Calu3 (cell line): ENCODE results near the gene REN. TPM values are rescaled to one million over a fixed set of nuclear protein-coding genes. Genes with fewer than 3 reads are reported as not detected.

ENCODE experiments used
- BruUV-seq: library from RNA; stranded (reverse); fragments of 400-500 nt; replicated peaks from 2 replicates; lab custom pipeline; 2021; lab: Mats Ljungman, UMichigan
- CTCF ChIA-PET: fragments of 300-600 bp; sonication (Branson Sonifier 250); formaldehyde crosslinking; loops from one replicate; lab custom pipeline; 2022; ENCODE audit warnings: antibody characterized with exemption; lab: Charles Lee
- DNase-seq: peaks from one replicate; pipeline ENCODE4 v3.0.0; 2022
- H3K27ac Mint-ChIP-seq: one replicate; pipeline ENCODE4 v1.8.0; 2022; ENCODE audit warnings: mixed read lengths; ENCODE audit not compliant: unreplicated experiment
- H3K27me3 Mint-ChIP-seq: one replicate; pipeline ENCODE4 v1.8.0; 2022; ENCODE audit warnings: mixed read lengths; ENCODE audit not compliant: unreplicated experiment
- H3K36me3 Mint-ChIP-seq: one replicate; pipeline ENCODE4 v1.8.0; 2022; ENCODE audit warnings: mild to moderate bottlenecking, moderate library complexity, mixed read lengths; ENCODE audit not compliant: insufficient read depth, unreplicated experiment
- H3K4me1 Mint-ChIP-seq: one replicate; pipeline ENCODE4 v1.8.0; 2022; ENCODE audit warnings: mild to moderate bottlenecking, low read depth, mixed read lengths; ENCODE audit not compliant: unreplicated experiment
- H3K4me3 Mint-ChIP-seq: one replicate; pipeline ENCODE4 v1.8.0; 2022; ENCODE audit warnings: mild to moderate bottlenecking, low read depth, moderate library complexity, mixed read lengths; ENCODE audit not compliant: unreplicated experiment
- H3K9me3 Mint-ChIP-seq: one replicate; pipeline ENCODE4 v1.8.0; 2022; ENCODE audit warnings: low read depth, mixed read lengths; ENCODE audit not compliant: unreplicated experiment
- intact Hi-C: fragments of 100-400 bp; cut with micrococcal nuclease; formaldehyde crosslinking; loops from one replicate; pipeline ENCODE4 v1.10.0; 2022; ENCODE audit not compliant: unreplicated experiment
- total RNA-seq: library from RNA; stranded (reverse); gene quantifications from 2 replicates; pipeline ENCODE4 v1.2.3, GENCODE V29; 2022
- TF ChIP-seq, protein P1 (sequence below): fragments of 200-600 bp; IDR thresholded peaks from one replicate; pipeline ENCODE4 v1.8.0; 2022; ENCODE audit warnings: antibody characterized with exemption; ENCODE audit not compliant: unreplicated experiment

The REN gene
- total RNA-seq, 1 experiment from 2014 or later: not detected

DNA sequence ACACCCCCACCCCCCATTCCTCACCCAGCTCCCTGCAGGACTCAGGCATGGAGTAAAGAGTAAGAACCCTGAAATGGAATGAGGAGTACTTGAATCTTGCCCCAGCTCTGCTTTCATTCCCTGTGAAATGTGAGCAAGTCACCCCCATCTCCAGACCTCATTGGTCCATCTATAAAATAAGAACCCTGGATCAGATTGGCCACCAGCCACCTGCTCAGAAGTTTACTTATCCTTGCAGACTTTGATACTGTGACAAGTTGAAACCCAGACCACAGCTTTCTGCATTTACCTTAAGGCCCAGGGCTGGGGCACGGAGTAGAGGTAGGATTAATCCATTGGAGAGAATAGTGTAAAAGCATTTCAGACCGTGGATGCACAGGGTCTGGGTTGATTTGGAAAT is 27.9 kb upstream of the REN start:
- peaks cover 8% of the 10 kb centered on the region for H3K36me3 Mint-ChIP-seq
- intact Hi-C loops: no loop called here
- peaks cover 4% of the 10 kb centered on the region for H3K9me3 Mint-ChIP-seq
- H3K27me3 Mint-ChIP-seq: peaks cover 25% of the 10 kb centered on the region
- CTCF ChIA-PET: no interaction called here
- no peak for DNase-seq
- TF ChIP-seq, protein P1, sequence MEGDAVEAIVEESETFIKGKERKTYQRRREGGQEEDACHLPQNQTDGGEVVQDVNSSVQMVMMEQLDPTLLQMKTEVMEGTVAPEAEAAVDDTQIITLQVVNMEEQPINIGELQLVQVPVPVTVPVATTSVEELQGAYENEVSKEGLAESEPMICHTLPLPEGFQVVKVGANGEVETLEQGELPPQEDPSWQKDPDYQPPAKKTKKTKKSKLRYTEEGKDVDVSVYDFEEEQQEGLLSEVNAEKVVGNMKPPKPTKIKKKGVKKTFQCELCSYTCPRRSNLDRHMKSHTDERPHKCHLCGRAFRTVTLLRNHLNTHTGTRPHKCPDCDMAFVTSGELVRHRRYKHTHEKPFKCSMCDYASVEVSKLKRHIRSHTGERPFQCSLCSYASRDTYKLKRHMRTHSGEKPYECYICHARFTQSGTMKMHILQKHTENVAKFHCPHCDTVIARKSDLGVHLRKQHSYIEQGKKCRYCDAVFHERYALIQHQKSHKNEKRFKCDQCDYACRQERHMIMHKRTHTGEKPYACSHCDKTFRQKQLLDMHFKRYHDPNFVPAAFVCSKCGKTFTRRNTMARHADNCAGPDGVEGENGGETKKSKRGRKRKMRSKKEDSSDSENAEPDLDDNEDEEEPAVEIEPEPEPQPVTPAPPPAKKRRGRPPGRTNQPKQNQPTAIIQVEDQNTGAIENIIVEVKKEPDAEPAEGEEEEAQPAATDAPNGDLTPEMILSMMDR: no peak
- H3K4me3 Mint-ChIP-seq: no peak overlapping the region
- peaks cover 29% of the 10 kb centered on the region for H3K4me1 Mint-ChIP-seq
- H3K27ac Mint-ChIP-seq: no peak overlapping the region
- BruUV-seq: no TSS peak

- H3K36me3 Mint-ChIP-seq: no peaks in the 10 kb centered on the region
- H3K27ac Mint-ChIP-seq: no peak overlapping the region
- DNase-seq: no peak
- TF ChIP-seq, protein P1: no peak
- H3K27me3 Mint-ChIP-seq: peaks cover 38% of the 10 kb centered on the region
- intact Hi-C loops: no loop called here
- BruUV-seq: no TSS peak
- peaks cover 18% of the 10 kb centered on the region for H3K4me1 Mint-ChIP-seq
- H3K9me3 Mint-ChIP-seq: peaks cover 4% of the 10 kb centered on the region
- no peak overlapping the region for H3K4me3 Mint-ChIP-seq
- CTCF ChIA-PET: interaction anchor here (0.5 to 0.7 kb wide), 4 partner anchors 9 to 84 kb away, joined by 3 to 6 read pairs (median 4); no protein-coding TSS in a partner anchor
Observed at GRCh38 chr1:204192589-204193352, 26.6 kb upstream of the REN start.

DNA sequence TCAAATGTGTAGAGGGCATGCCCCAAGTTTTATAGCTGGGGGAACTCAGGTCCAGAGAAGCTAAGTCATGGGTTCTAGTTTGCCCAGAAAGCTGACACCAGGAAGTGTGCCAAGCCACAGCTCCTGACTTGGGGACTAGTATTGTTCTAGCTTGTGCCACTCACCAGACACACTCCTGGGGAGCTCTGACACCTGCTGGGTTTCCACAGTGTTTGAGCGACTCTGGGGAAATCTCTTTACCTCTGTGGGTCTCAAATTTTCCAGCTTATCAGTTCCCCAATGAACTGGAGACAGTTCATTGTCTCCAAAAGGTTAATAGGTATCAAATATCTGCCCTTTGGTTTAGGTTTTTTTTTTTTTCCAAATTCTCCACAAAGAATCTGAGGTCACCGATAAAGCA is 25.9 kb upstream of the REN start:
- BruUV-seq: no TSS peak
- intact Hi-C loops: no loop called here
- CTCF ChIA-PET: interaction anchor here (0.5 to 0.7 kb wide), 2 partner anchors 85 to 168 kb away, joined by 4 to 5 read pairs; no protein-coding TSS in a partner anchor
- H3K27me3 Mint-ChIP-seq: peaks cover 45% of the 10 kb centered on the region
- TF ChIP-seq, protein P1: no peak
- peaks cover 4% of the 10 kb centered on the region for H3K9me3 Mint-ChIP-seq
- H3K36me3 Mint-ChIP-seq: no peaks in the 10 kb centered on the region
- no peak overlapping the region for H3K27ac Mint-ChIP-seq
- H3K4me3 Mint-ChIP-seq: no peak overlapping the region
- H3K4me1 Mint-ChIP-seq: peaks cover 18% of the 10 kb centered on the region
- DNase-seq: no peak

DNA sequence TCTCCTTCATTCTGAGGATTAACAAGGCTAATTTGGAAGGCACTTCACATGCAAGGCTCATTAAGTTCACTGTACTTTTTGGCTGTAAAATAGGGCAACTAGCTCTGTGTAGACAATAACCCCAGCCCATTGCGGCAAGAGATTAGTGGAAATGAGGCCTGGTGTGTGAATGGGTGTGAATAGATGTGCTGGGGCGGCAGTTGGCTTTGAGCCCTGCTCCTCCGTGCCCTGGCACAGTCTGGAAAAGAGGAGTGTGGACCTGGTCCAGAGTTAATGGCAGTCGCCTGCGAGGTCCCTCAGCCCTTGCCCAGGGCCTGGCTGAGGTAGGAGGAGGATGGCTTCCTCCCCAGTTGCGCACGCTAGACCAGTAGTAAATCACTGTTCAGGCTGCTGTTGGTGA is 25.3 kb upstream of the REN start:
- Mint-ChIP-seq H3K4me3 (no peak overlapping the region), H3K36me3 (no peaks in the 10 kb centered on the region), H3K4me1 (peaks cover 18% of the 10 kb centered on the region), H3K27ac (no peak overlapping the region), H3K27me3 (peaks cover 51% of the 10 kb centered on the region), H3K9me3 (peaks cover 4% of the 10 kb centered on the region)
- TF ChIP-seq, protein P1: no peak
- intact Hi-C loops: no loop called here
- BruUV-seq: no TSS peak
- CTCF ChIA-PET: interaction anchor here (0.7 to 1.4 kb wide), 2 partner anchors 29 to 169 kb away, joined by 4 to 7 read pairs; no protein-coding TSS in a partner anchor
- DNase-seq: no peak
